WTC11 (cell line): ENCODE data around the gene WWOX.

Source experiments
- ESRRA ChIP-seq: sonication (generic); formaldehyde crosslinking; IDR thresholded peaks from 2 replicates; pipeline ENCODE4 v1.8.1; 2022; ENCODE audit warnings: mild to moderate bottlenecking, missing genetic modification reagents, borderline replicate concordance
- JUN ChIP-seq: sonication (generic); formaldehyde crosslinking; IDR thresholded peaks from 2 replicates; pipeline ENCODE4 v1.8.0; 2023; ENCODE audit warnings: mild to moderate bottlenecking, missing genetic modification reagents
- MXD4 ChIP-seq: fragments of 250-450 bp; sonication (Bioruptor Pico); IDR thresholded peaks from 2 replicates; pipeline ENCODE4 v1.8.0; 2021; ENCODE audit warnings: mild to moderate bottlenecking, moderate library complexity, borderline replicate concordance
- NFYB ChIP-seq: sonication (generic); formaldehyde crosslinking; conservative IDR thresholded peaks from 2 replicates; pipeline ENCODE4 v1.8.0; 2022; ENCODE audit warnings: low read depth, missing genetic modification reagents
- SMAD4 ChIP-seq: sonication (generic); formaldehyde crosslinking; IDR thresholded peaks from 2 replicates; pipeline ENCODE4 v1.8.0; 2022; ENCODE audit warnings: mild to moderate bottlenecking, missing genetic modification reagents
- ZNF317 ChIP-seq: sonication (generic); formaldehyde crosslinking; IDR thresholded peaks from 2 replicates; pipeline ENCODE4 v1.8.1; 2023; ENCODE audit warnings: low read depth, mild to moderate bottlenecking, moderate library complexity, missing genetic modification reagents, borderline replicate concordance
- TF ChIP-seq, protein P1 (sequence below): fragments of 200-600 bp; IDR thresholded peaks from 2 replicates; pipeline ENCODE4 v1.8.0; 2022; ENCODE audit warnings: antibody characterized with exemption
- TF ChIP-seq, protein P2 (sequence below): sonication (generic); formaldehyde crosslinking; IDR thresholded peaks from 2 replicates; pipeline ENCODE4 v1.8.0; 2022; ENCODE audit warnings: mild to moderate bottlenecking, missing genetic modification reagents
- TF ChIP-seq, protein P3 (sequence below): sonication (generic); formaldehyde crosslinking; IDR thresholded peaks from 2 replicates; pipeline ENCODE4 v1.8.1; 2023; ENCODE audit warnings: mild to moderate bottlenecking, missing genetic modification reagents
- TF ChIP-seq, protein P4 (sequence below): sonication (generic); formaldehyde crosslinking; IDR thresholded peaks from 2 replicates; pipeline ENCODE4 v1.8.1; 2023; ENCODE audit warnings: mild to moderate bottlenecking, missing genetic modification reagents, moderate library complexity

DNA sequence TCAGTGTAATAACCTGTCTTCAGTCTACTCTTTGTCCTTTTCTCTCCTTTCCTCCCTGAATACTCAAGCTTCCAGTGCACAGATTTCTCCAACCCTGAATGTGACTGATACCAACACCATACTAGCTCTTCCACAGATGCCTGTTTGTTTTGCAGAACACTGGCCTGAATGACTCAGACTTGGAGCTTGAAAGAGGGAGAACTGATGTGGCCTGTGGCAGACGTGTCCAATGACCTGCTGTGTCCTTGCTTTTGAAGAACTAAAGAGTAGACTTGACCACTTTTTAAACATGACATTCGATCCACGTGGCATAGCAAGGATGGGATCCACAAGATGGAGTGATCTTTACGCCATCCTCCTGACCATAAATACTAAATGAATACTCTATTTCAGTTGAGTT is 361.0 kb downstream of the WWOX start:
- TF ChIP-seq, protein P1, sequence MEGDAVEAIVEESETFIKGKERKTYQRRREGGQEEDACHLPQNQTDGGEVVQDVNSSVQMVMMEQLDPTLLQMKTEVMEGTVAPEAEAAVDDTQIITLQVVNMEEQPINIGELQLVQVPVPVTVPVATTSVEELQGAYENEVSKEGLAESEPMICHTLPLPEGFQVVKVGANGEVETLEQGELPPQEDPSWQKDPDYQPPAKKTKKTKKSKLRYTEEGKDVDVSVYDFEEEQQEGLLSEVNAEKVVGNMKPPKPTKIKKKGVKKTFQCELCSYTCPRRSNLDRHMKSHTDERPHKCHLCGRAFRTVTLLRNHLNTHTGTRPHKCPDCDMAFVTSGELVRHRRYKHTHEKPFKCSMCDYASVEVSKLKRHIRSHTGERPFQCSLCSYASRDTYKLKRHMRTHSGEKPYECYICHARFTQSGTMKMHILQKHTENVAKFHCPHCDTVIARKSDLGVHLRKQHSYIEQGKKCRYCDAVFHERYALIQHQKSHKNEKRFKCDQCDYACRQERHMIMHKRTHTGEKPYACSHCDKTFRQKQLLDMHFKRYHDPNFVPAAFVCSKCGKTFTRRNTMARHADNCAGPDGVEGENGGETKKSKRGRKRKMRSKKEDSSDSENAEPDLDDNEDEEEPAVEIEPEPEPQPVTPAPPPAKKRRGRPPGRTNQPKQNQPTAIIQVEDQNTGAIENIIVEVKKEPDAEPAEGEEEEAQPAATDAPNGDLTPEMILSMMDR = no peak
- no peak for TF ChIP-seq ESRRA (CRISPR knock-in tag)
- TF ChIP-seq, protein P2, sequence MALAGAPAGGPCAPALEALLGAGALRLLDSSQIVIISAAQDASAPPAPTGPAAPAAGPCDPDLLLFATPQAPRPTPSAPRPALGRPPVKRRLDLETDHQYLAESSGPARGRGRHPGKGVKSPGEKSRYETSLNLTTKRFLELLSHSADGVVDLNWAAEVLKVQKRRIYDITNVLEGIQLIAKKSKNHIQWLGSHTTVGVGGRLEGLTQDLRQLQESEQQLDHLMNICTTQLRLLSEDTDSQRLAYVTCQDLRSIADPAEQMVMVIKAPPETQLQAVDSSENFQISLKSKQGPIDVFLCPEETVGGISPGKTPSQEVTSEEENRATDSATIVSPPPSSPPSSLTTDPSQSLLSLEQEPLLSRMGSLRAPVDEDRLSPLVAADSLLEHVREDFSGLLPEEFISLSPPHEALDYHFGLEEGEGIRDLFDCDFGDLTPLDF (CRISPR knock-in tag) = no peak
- TF ChIP-seq, protein P3, sequence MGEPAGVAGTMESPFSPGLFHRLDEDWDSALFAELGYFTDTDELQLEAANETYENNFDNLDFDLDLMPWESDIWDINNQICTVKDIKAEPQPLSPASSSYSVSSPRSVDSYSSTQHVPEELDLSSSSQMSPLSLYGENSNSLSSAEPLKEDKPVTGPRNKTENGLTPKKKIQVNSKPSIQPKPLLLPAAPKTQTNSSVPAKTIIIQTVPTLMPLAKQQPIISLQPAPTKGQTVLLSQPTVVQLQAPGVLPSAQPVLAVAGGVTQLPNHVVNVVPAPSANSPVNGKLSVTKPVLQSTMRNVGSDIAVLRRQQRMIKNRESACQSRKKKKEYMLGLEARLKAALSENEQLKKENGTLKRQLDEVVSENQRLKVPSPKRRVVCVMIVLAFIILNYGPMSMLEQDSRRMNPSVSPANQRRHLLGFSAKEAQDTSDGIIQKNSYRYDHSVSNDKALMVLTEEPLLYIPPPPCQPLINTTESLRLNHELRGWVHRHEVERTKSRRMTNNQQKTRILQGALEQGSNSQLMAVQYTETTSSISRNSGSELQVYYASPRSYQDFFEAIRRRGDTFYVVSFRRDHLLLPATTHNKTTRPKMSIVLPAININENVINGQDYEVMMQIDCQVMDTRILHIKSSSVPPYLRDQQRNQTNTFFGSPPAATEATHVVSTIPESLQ = no peak
- TF ChIP-seq SMAD4 = no peak
- no peak for TF ChIP-seq ZNF317 (CRISPR knock-in tag)
- TF ChIP-seq JUN = no peak
- TF ChIP-seq MXD4 (CRISPR knock-in tag) = no peak
- TF ChIP-seq NFYB (CRISPR knock-in tag) = no peak
- TF ChIP-seq, protein P4, sequence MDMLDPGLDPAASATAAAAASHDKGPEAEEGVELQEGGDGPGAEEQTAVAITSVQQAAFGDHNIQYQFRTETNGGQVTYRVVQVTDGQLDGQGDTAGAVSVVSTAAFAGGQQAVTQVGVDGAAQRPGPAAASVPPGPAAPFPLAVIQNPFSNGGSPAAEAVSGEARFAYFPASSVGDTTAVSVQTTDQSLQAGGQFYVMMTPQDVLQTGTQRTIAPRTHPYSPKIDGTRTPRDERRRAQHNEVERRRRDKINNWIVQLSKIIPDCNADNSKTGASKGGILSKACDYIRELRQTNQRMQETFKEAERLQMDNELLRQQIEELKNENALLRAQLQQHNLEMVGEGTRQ = no peak
